Natural killer cell (primary cell): ENCODE data around the gene KDM7A. TPM values are rescaled to one million over a fixed set of nuclear protein-coding genes. Genes with fewer than 3 reads are reported as not detected.

Experiments used
- ATAC-seq, 3 donors: fragments of 150-1000 bp in 2 of 3; fragments of 200-7000 bp in 1 of 3; cut with Tn5 transposase; 1 replicate in 1 of 3; 2 replicates in 2 of 3; pipeline ENCODE4 v1.10.0; 2021; ENCODE audit warnings: mild to moderate bottlenecking in 2 of 3, moderate library complexity in 2 of 3
- DNase-seq, 2 donors: peaks; one replicate each; pipeline versions ENCODE4 v3.0.0 to v3.0.0-alpha.2; 2013 to 2021; ENCODE audit warnings: mixed read lengths in 1 of 2
- H3K27ac ChIP-seq: one replicate; pipeline ENCODE4 v1.5.1; 2013; ENCODE audit warnings: mild to moderate bottlenecking, low read length
- H3K27me3 ChIP-seq: one replicate; pipeline ENCODE4 v1.6.1; 2013; ENCODE audit warnings: low read length; ENCODE audit not compliant: control insufficient read depth, insufficient read depth
- H3K36me3 ChIP-seq: one replicate; pipeline ENCODE4 v1.6.1; 2013; ENCODE audit warnings: low read length; ENCODE audit not compliant: control insufficient read depth, insufficient read depth
- H3K4me1 ChIP-seq: one replicate; pipeline ENCODE4 v1.6.1; 2013; ENCODE audit warnings: low read length; ENCODE audit not compliant: control insufficient read depth, insufficient read depth
- H3K4me3 ChIP-seq: one replicate; pipeline ENCODE4 v1.5.1; 2013; ENCODE audit warnings: low read length
- H3K9me3 ChIP-seq: one replicate; pipeline ENCODE4 v1.6.1; 2013; ENCODE audit warnings: low read length; ENCODE audit not compliant: control insufficient read depth, insufficient read depth
- H3K27ac Mint-ChIP-seq, 2 donors: one replicate each; pipeline ENCODE4 v1.8.0; 2022; ENCODE audit warnings: mild to moderate bottlenecking in 2 of 2, mixed read lengths in 2 of 2, moderate library complexity in 1 of 2
- H3K27me3 Mint-ChIP-seq, 2 donors: one replicate each; pipeline ENCODE4 v1.8.0; 2022; ENCODE audit warnings: low read depth in 2 of 2, mixed read lengths in 2 of 2
- H3K36me3 Mint-ChIP-seq: one replicate; pipeline ENCODE4 v1.8.0; 2022; ENCODE audit warnings: mixed read lengths
- H3K4me1 Mint-ChIP-seq, 2 donors: one replicate each; pipeline ENCODE4 v1.8.0; 2022; ENCODE audit warnings: mixed read lengths in 2 of 2
- H3K4me3 Mint-ChIP-seq: one replicate; pipeline ENCODE4 v1.8.0; 2022; ENCODE audit warnings: mild to moderate bottlenecking, moderate library complexity, mixed read lengths
- H3K9me3 Mint-ChIP-seq, 2 donors: one replicate each; pipeline ENCODE4 v1.8.0; 2022; ENCODE audit warnings: mixed read lengths in 2 of 2
- WGBS: methylation state at CpG from one replicate; pipeline ENCODE4 v1.1.7; 2013; ENCODE audit warnings: missing lambda C conversion rate; ENCODE audit not compliant: insufficient coverage; 5-methylcytosine and 5-hydroxymethylcytosine counted together
- intact Hi-C: fragments of 100-400 bp; cut with micrococcal nuclease; formaldehyde crosslinking; loops from one replicate; pipeline ENCODE4 v1.14.2; 2022
- total RNA-seq, 4 donors: library from RNA; stranded (reverse); fragments of 120-200 nt in 1 of 4; gene quantifications; one replicate each; pipeline versions ENCODE4 v1.2.3 to v1.2.4, GENCODE V29; 2013 to 2022
- TF ChIP-seq, protein P1 (sequence below): fragments of 200-600 bp; IDR thresholded peaks from one replicate; pipeline ENCODE4 v1.8.0; 2022; ENCODE audit warnings: antibody characterized with exemption

Gene KDM7A
- total RNA-seq, 3 donors from 2014 or later (not counting 1 experiment from before 2014, with no cell fraction given): 25.2 to 38.1 (median 36.1) TPM

DNA sequence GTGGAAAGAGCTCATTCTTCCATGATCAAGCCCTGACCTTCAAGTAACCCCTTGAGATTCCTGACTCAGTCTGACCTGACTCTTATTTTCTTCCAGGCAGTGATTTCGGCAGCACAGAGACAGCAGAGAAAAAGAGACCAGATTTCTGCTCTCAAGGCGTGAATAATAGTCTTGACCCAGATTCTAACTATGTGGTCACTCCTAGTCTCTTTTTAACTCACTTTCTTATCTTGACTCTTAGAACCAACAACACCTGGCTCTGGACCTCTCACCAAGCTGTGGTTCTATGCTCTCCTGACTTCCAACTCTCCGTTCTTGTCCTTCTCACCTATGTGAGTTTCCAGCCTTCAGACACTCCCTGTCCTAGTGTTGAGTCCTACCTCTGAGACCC, 36.9 kb upstream of the KDM7A start:
- no peaks in the 10 kb centered on the region for H3K36me3 ChIP-seq
- H3K27ac ChIP-seq: no peak overlapping the region
- peaks cover 39% of the 10 kb centered on the region for H3K4me1 ChIP-seq
- DNase-seq: no peak
- intact Hi-C loops: no loop called here
- Mint-ChIP-seq H3K27me3 (no peaks in the 10 kb centered on the region), H3K4me1 (peaks cover 40% of the 10 kb centered on the region in 2 donors), H3K4me3 (no peak overlapping the region), H3K36me3 (no peaks in the 10 kb centered on the region), H3K9me3 (no peaks in the 10 kb centered on the region), H3K27ac (no peak overlapping the region)
- no peak overlapping the region for H3K4me3 ChIP-seq
- no peaks in the 10 kb centered on the region for H3K27me3 ChIP-seq
- 67% methylated on average over 3 of the region's 3 CpGs for WGBS
- TF ChIP-seq, protein P1, sequence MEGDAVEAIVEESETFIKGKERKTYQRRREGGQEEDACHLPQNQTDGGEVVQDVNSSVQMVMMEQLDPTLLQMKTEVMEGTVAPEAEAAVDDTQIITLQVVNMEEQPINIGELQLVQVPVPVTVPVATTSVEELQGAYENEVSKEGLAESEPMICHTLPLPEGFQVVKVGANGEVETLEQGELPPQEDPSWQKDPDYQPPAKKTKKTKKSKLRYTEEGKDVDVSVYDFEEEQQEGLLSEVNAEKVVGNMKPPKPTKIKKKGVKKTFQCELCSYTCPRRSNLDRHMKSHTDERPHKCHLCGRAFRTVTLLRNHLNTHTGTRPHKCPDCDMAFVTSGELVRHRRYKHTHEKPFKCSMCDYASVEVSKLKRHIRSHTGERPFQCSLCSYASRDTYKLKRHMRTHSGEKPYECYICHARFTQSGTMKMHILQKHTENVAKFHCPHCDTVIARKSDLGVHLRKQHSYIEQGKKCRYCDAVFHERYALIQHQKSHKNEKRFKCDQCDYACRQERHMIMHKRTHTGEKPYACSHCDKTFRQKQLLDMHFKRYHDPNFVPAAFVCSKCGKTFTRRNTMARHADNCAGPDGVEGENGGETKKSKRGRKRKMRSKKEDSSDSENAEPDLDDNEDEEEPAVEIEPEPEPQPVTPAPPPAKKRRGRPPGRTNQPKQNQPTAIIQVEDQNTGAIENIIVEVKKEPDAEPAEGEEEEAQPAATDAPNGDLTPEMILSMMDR: no peak
- ATAC-seq: no peak
- no peaks in the 10 kb centered on the region for H3K9me3 ChIP-seq

DNA sequence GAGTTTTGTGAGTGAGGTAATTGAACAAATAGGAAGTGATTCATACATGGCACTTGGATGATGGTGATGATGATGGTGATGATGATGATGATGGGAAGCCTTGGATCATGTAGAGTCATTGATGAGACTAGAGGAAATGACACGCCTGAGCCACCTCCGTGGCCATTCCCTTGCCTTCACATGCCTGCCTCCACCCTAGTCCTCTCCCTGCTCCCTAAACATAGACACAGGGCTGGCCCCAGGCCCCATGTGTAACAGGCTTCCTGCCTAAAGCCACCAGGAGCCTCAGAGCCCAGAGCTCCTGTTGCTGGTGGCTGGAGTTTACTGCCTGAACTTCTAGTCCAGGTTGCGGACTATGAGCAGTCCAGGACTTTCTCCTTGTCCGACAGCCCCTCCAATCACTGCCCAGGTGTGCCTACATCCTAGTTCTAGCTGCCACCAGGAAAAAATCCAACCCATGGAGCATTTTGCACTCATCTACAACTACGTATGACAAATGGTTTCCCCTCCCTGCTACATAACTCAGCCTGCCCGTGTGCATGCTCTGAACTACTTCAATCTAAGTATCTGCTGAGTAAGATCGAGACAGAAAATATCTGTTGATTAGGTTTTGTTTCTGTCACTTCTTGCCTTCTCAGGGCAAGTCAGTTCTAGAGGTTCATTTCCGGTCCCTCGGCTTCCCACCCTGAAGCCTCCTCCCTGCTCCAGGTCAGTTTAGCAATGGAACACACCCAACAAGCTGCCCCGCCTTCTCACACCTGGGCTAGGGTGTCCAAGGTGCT, 35.5 kb upstream of the KDM7A start:
- H3K4me1 Mint-ChIP-seq: peaks cover 40% of the 10 kb centered on the region in 2 donors
- no peaks in the 10 kb centered on the region for H3K36me3 ChIP-seq
- no peaks in the 10 kb centered on the region for H3K36me3 Mint-ChIP-seq
- H3K27me3 Mint-ChIP-seq: no peaks in the 10 kb centered on the region
- 82% methylated on average over 10 of the region's 10 CpGs for WGBS
- H3K27me3 ChIP-seq: no peaks in the 10 kb centered on the region
- DNase-seq (no peak), ATAC-seq (no peak)
- H3K4me3 ChIP-seq: no peak overlapping the region
- H3K27ac Mint-ChIP-seq: peak overlapping the region in 1 of 2 donors; percentile 47
- H3K9me3 Mint-ChIP-seq: no peaks in the 10 kb centered on the region
- no peak overlapping the region for H3K27ac ChIP-seq
- intact Hi-C loops: no loop called here
- no peak overlapping the region for H3K4me3 Mint-ChIP-seq
- no peaks in the 10 kb centered on the region for H3K9me3 ChIP-seq
- TF ChIP-seq, protein P1: no peak
- peaks cover 39% of the 10 kb centered on the region for H3K4me1 ChIP-seq

DNA sequence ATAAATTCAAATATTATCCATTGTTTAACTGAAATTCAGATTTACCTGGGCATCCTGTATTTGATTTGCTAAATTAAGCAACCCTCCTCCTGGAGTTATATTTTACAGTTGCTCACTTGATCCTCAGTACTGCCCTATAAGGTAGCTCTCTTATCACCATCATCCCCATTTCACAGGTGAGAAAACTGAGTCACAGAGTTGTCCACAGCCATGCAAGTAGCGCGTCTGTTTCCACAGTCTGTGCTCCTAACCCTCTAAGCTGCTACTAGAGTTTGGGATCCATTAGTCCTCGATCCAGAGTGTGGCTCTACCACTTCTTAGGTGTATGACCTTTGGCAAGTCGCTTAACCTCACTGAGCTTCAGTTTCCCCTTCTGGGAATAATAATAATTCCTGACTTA, 34.9 kb upstream of the KDM7A start:
- no peaks in the 10 kb centered on the region for H3K36me3 Mint-ChIP-seq
- H3K27ac Mint-ChIP-seq: no peak overlapping the region
- H3K4me3 ChIP-seq: no peak overlapping the region
- H3K4me3 Mint-ChIP-seq: no peak overlapping the region
- no peak overlapping the region for H3K27ac ChIP-seq
- intact Hi-C loops: no loop called here
- H3K36me3 ChIP-seq: no peaks in the 10 kb centered on the region
- no peaks in the 10 kb centered on the region for H3K27me3 ChIP-seq
- ATAC-seq (no peak), DNase-seq (no peak)
- TF ChIP-seq, protein P1: no peak
- no peaks in the 10 kb centered on the region for H3K9me3 Mint-ChIP-seq
- peaks cover 39% of the 10 kb centered on the region for H3K4me1 ChIP-seq
- no peaks in the 10 kb centered on the region for H3K9me3 ChIP-seq
- WGBS: 92% methylated on average over 4 of the region's 4 CpGs
- peaks cover 40% of the 10 kb centered on the region in 2 donors for H3K4me1 Mint-ChIP-seq
- no peaks in the 10 kb centered on the region for H3K27me3 Mint-ChIP-seq
